ENCODE results near the gene RTTN. TPM values are rescaled to one million over a fixed set of nuclear protein-coding genes. Genes with fewer than 3 reads are reported as not detected.

RTTN gene
- total and polyA plus RNA-seq, 2 donors from 2014 or later = 6.3 to 12.3 TPM

GRCh38 chr18:70047931-70048603, 157.4 kb downstream of the RTTN start:
- intact Hi-C loops (cut with DNase I) = no loop called here
- Histone ChIP-seq H3K4me3 (ENCODE audit: low read length in 3 of 3) (no peak overlapping the region), H3K36me3 (ENCODE audit: control insufficient read depth in 2 of 3, insufficient read depth in 3 of 3, low read length in 3 of 3) (no peaks in the 10 kb centered on the region), H3K9me3 (ENCODE audit: control insufficient read depth in 2 of 3, insufficient read depth in 1 of 3, low read length in 3 of 3) (no peaks in the 10 kb centered on the region), H3K27me3 (ENCODE audit: control insufficient read depth, insufficient read depth, low read length) (no peaks in the 10 kb centered on the region), H3K27ac (ENCODE audit: low read depth in 2 of 2, low read length in 2 of 2) (no peak overlapping the region), H3K4me1 (ENCODE audit: control insufficient read depth in 2 of 3, insufficient read depth in 2 of 3, low read depth in 1 of 3, low read length in 3 of 3) (no peaks in the 10 kb centered on the region), H3K9ac (ENCODE audit: low read length in 3 of 3) (no peak overlapping the region)
- no peak for FAIRE-seq
- DNase-seq = no peak
- no peak for TF ChIP-seq CTCF (IDR thresholded peaks at IDR 0.05; ENCODE audit: borderline replicate concordance, extremely low read depth, insufficient read depth)

- Histone ChIP-seq H3K27ac (ENCODE audit: low read depth in 2 of 2, low read length in 2 of 2) (peak overlapping the region in 1 of 2 donors; percentile 30), H3K36me3 (ENCODE audit: control insufficient read depth in 2 of 3, insufficient read depth in 3 of 3, low read length in 3 of 3) (no peaks in the 10 kb centered on the region), H3K27me3 (ENCODE audit: control insufficient read depth, insufficient read depth, low read length) (no peaks in the 10 kb centered on the region), H3K9me3 (ENCODE audit: control insufficient read depth in 2 of 3, insufficient read depth in 1 of 3, low read length in 3 of 3) (no peaks in the 10 kb centered on the region), H3K4me1 (ENCODE audit: control insufficient read depth in 2 of 3, insufficient read depth in 2 of 3, low read depth in 1 of 3, low read length in 3 of 3) (no peaks in the 10 kb centered on the region), H3K9ac (ENCODE audit: low read length in 3 of 3) (no peak overlapping the region), H3K4me3 (ENCODE audit: low read length in 3 of 3) (peak overlapping the region in 1 of 3 donors; percentile 2)
- no peak for DNase-seq
- intact Hi-C loops (cut with DNase I) = no loop called here
- no peak for TF ChIP-seq CTCF (IDR thresholded peaks at IDR 0.05; ENCODE audit: borderline replicate concordance, extremely low read depth, insufficient read depth)
- no peak for FAIRE-seq
Measured at GRCh38 chr18:70046796-70047195, 158.7 kb downstream of the RTTN start.

GRCh38 chr18:70046207-70046606, 159.3 kb downstream of the RTTN start:
- intact Hi-C loops (cut with DNase I) = no loop called here
- Histone ChIP-seq H3K27me3 (ENCODE audit: control insufficient read depth, insufficient read depth, low read length) (no peaks in the 10 kb centered on the region), H3K4me1 (ENCODE audit: control insufficient read depth in 2 of 3, insufficient read depth in 2 of 3, low read depth in 1 of 3, low read length in 3 of 3) (no peaks in the 10 kb centered on the region), H3K4me3 (ENCODE audit: low read length in 3 of 3) (peak overlapping the region in 1 of 3 donors; percentile 2), H3K27ac (ENCODE audit: low read depth in 2 of 2, low read length in 2 of 2) (peak overlapping the region in 1 of 2 donors; percentile 30), H3K9ac (ENCODE audit: low read length in 3 of 3) (no peak overlapping the region), H3K9me3 (ENCODE audit: control insufficient read depth in 2 of 3, insufficient read depth in 1 of 3, low read length in 3 of 3) (no peaks in the 10 kb centered on the region), H3K36me3 (ENCODE audit: control insufficient read depth in 2 of 3, insufficient read depth in 3 of 3, low read length in 3 of 3) (no peaks in the 10 kb centered on the region)
- peak in 1 of 5 donors; percentile 6 for DNase-seq
- no peak for FAIRE-seq
- no peak for TF ChIP-seq CTCF (IDR thresholded peaks at IDR 0.05; ENCODE audit: borderline replicate concordance, extremely low read depth, insufficient read depth)

- Histone ChIP-seq H3K27ac (ENCODE audit: low read depth in 2 of 2, low read length in 2 of 2) (no peak overlapping the region), H3K4me1 (ENCODE audit: control insufficient read depth in 2 of 3, insufficient read depth in 2 of 3, low read depth in 1 of 3, low read length in 3 of 3) (no peaks in the 10 kb centered on the region), H3K36me3 (ENCODE audit: control insufficient read depth in 2 of 3, insufficient read depth in 3 of 3, low read length in 3 of 3) (no peaks in the 10 kb centered on the region), H3K9me3 (ENCODE audit: control insufficient read depth in 2 of 3, insufficient read depth in 1 of 3, low read length in 3 of 3) (no peaks in the 10 kb centered on the region), H3K27me3 (ENCODE audit: control insufficient read depth, insufficient read depth, low read length) (no peaks in the 10 kb centered on the region), H3K4me3 (ENCODE audit: low read length in 3 of 3) (no peak overlapping the region), H3K9ac (ENCODE audit: low read length in 3 of 3) (no peak overlapping the region)
- TF ChIP-seq CTCF (IDR thresholded peaks at IDR 0.05; ENCODE audit: borderline replicate concordance, extremely low read depth, insufficient read depth) = no peak
- DNase-seq = no peak
- FAIRE-seq = no peak
- intact Hi-C loops (cut with DNase I) = no loop called here
Measured at GRCh38 chr18:70044632-70045031, 160.9 kb downstream of the RTTN start.

Measured in kidney (tissue), 14 donors.